Stomach smooth muscle (tissue), 2 donors: ENCODE data around the gene DCHS2.
A peak's percentile ranks its signal among the peaks of the same experiment; 100 is the strongest.

Source experiments
- H3K27ac ChIP-seq: one replicate; pipeline ENCODE4 v1.7.0; 2013; ENCODE audit warnings: mild to moderate bottlenecking, low read length, inconsistent platforms
- H3K27me3 ChIP-seq, 2 donors: one replicate each; pipeline ENCODE4 v1.7.0; 2013; ENCODE audit warnings: low read length in 2 of 2; ENCODE audit not compliant: insufficient read depth in 2 of 2, control insufficient read depth in 1 of 2
- H3K36me3 ChIP-seq, 2 donors: one replicate each; pipeline ENCODE4 v1.7.0; 2013; ENCODE audit warnings: low read length in 2 of 2; ENCODE audit not compliant: control insufficient read depth in 2 of 2, insufficient read depth in 2 of 2
- H3K4me1 ChIP-seq: one replicate; pipeline ENCODE4 v1.7.0; 2013; ENCODE audit warnings: low read length; ENCODE audit not compliant: control insufficient read depth, insufficient read depth
- H3K4me3 ChIP-seq, 2 donors: one replicate each; pipeline ENCODE4 v1.7.0; 2013; ENCODE audit warnings: low read length in 2 of 2
- H3K9ac ChIP-seq, 2 donors: one replicate each; pipeline ENCODE4 v1.7.0; 2013; ENCODE audit warnings: low read length in 2 of 2, mild to moderate bottlenecking in 1 of 2
- H3K9me3 ChIP-seq, 2 donors: one replicate each; pipeline ENCODE4 v1.7.0; 2013; ENCODE audit warnings: low read length in 2 of 2; ENCODE audit not compliant: control insufficient read depth in 2 of 2
- donor health status: healthy.
- donor health status: Pancreatic carcinoma.

The DCHS2 gene

DNA sequence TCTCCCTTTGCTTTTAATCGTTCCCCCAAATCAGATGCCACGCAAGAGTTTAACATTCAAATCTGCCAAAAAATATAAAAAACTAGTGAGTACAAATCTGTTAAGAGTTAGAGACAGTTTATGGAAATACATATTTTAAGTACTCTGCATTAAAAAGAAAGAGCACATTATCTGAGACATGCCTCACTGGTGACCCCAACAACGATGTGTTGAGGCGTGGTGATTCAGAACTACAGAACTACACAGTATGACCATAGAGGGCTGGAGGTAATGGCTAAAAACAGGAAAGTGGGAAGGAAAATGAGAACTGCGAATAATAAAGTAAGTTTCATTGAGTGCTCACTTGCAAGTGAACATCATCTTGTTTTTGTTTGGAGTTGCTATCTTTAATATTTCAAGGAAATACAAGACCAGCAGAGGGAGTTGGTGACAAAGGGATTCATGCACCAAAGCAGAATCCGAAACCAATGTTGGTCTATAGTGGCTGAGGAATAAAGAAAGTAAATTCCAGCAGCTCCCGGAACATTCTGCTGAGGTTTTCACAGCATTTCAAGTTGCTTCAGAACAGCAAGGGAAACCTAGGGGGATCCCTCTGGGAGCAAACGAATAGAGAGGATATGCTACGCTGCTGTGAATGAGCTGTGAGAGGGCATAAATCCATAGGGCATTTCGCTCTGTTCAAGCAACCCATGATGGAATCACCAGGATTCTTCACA lies 92.2 kb downstream of the DCHS2 start:
- Histone ChIP-seq H3K4me1 (no peaks in the 10 kb centered on the region), H3K9ac (peak overlapping the region; percentile 37 to 49), H3K27me3 (no peaks in the 10 kb centered on the region), H3K9me3 (no peaks in the 10 kb centered on the region), H3K27ac (no peak overlapping the region), H3K36me3 (no peaks in the 10 kb centered on the region), H3K4me3 (peak overlapping the region; percentile 62)

- no peaks in the 10 kb centered on the region for H3K9me3 ChIP-seq
- no peak overlapping the region for H3K4me3 ChIP-seq
- no peaks in the 10 kb centered on the region for H3K27me3 ChIP-seq
- H3K4me1 ChIP-seq, result no peaks in the 10 kb centered on the region
- no peaks in the 10 kb centered on the region for H3K36me3 ChIP-seq
- no peak overlapping the region for H3K9ac ChIP-seq
- H3K27ac ChIP-seq, result no peak overlapping the region
These were observed 101.3 kb downstream of the DCHS2 start for GRCh38 chr4:154390324-154390723.

DNA sequence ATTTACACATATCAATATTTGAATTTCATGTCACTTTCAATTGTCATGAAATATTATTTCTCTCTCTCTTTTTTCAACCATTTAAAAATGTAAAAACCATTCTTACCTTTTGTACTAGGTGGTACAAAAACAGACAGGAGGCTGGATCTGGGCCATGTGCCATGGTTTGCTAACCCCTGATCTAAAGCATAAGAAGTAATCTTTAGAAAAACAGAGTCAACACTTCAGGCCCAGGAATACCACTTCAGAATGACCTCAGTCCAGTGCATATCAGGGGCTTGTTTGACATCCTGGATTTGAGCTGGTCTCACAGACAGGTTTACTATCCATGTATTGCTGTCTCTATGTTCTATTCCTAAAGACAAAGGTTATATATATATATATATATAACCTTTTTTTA lies 102.5 kb downstream of the DCHS2 start:
- Histone ChIP-seq H3K27me3 (no peaks in the 10 kb centered on the region), H3K27ac (no peak overlapping the region), H3K4me3 (no peak overlapping the region), H3K36me3 (no peaks in the 10 kb centered on the region), H3K4me1 (no peaks in the 10 kb centered on the region), H3K9ac (no peak overlapping the region), H3K9me3 (no peaks in the 10 kb centered on the region)

GRCh38 chr4:154384012-154384411 lies 107.6 kb downstream of the DCHS2 start:
- no peaks in the 10 kb centered on the region for H3K9me3 ChIP-seq
- H3K9ac ChIP-seq, result no peak overlapping the region
- H3K4me3 ChIP-seq, result no peak overlapping the region
- H3K36me3 ChIP-seq, result no peaks in the 10 kb centered on the region
- no peaks in the 10 kb centered on the region for H3K4me1 ChIP-seq
- H3K27me3 ChIP-seq, result no peaks in the 10 kb centered on the region
- no peak overlapping the region for H3K27ac ChIP-seq

GRCh38 chr4:154376486-154376885 lies 115.1 kb downstream of the DCHS2 start:
- Histone ChIP-seq H3K9me3 (no peaks in the 10 kb centered on the region), H3K27me3 (no peaks in the 10 kb centered on the region), H3K9ac (no peak overlapping the region), H3K27ac (no peak overlapping the region), H3K4me3 (no peak overlapping the region), H3K36me3 (no peaks in the 10 kb centered on the region), H3K4me1 (no peaks in the 10 kb centered on the region)

- H3K27ac ChIP-seq, result no peak overlapping the region
- H3K9me3 ChIP-seq, result no peaks in the 10 kb centered on the region
- no peaks in the 10 kb centered on the region for H3K27me3 ChIP-seq
- no peak overlapping the region for H3K9ac ChIP-seq
- H3K4me3 ChIP-seq, result no peak overlapping the region
- peaks cover 17% of the 10 kb centered on the region for H3K4me1 ChIP-seq
- H3K36me3 ChIP-seq, result no peaks in the 10 kb centered on the region
These were observed 123.5 kb downstream of the DCHS2 start for GRCh38 chr4:154368060-154368459.

- H3K27me3 ChIP-seq, result no peaks in the 10 kb centered on the region
- H3K36me3 ChIP-seq, result no peaks in the 10 kb centered on the region
- H3K4me1 ChIP-seq, result peaks cover 17% of the 10 kb centered on the region
- H3K9ac ChIP-seq, result no peak overlapping the region
- no peaks in the 10 kb centered on the region for H3K9me3 ChIP-seq
- no peak overlapping the region for H3K4me3 ChIP-seq
- no peak overlapping the region for H3K27ac ChIP-seq
These were observed 123.9 kb downstream of the DCHS2 start for GRCh38 chr4:154367659-154368058.

GRCh38 chr4:154366956-154367355 lies 124.6 kb downstream of the DCHS2 start:
- H3K27ac ChIP-seq, result peak overlapping the region; percentile 53

GRCh38 chr4:154364066-154364845 lies 127.3 kb downstream of the DCHS2 start:
- Histone ChIP-seq H3K27ac (peak overlapping the region; percentile 38), H3K9me3 (no peaks in the 10 kb centered on the region), H3K36me3 (no peaks in the 10 kb centered on the region), H3K4me3 (peak overlapping the region in 1 of 2 donors; percentile 40), H3K4me1 (peaks cover 17% of the 10 kb centered on the region), H3K9ac (peak overlapping the region in 1 of 2 donors; percentile 14), H3K27me3 (no peaks in the 10 kb centered on the region)

More at GRCh38 chr4:154366956-154367355, 124.6 kb downstream of the DCHS2 start:
- no peaks in the 10 kb centered on the region for H3K27me3 ChIP-seq
- H3K36me3 ChIP-seq, result no peaks in the 10 kb centered on the region
- H3K9ac ChIP-seq, result peak overlapping the region; percentile 31 to 55
- peaks cover 17% of the 10 kb centered on the region for H3K4me1 ChIP-seq
- no peaks in the 10 kb centered on the region for H3K9me3 ChIP-seq
- peak overlapping the region in 1 of 2 donors; percentile 29 for H3K4me3 ChIP-seq

- Histone ChIP-seq H3K27ac (no peak overlapping the region), H3K4me3 (no peak overlapping the region), H3K9me3 (no peaks in the 10 kb centered on the region), H3K36me3 (no peaks in the 10 kb centered on the region), H3K4me1 (peaks cover 12% of the 10 kb centered on the region), H3K9ac (no peak overlapping the region), H3K27me3 (no peaks in the 10 kb centered on the region)
These were observed 130.1 kb downstream of the DCHS2 start for GRCh38 chr4:154361450-154361849.

- Histone ChIP-seq H3K27ac (no peak overlapping the region), H3K36me3 (no peaks in the 10 kb centered on the region), H3K4me3 (no peak overlapping the region)
These were observed 131.1 kb downstream of the DCHS2 start for GRCh38 chr4:154360491-154360890.

More at GRCh38 chr4:154360491-154360890, 131.1 kb downstream of the DCHS2 start:
- Histone ChIP-seq H3K9ac (no peak overlapping the region), H3K4me1 (peaks cover 9% of the 10 kb centered on the region), H3K9me3 (no peaks in the 10 kb centered on the region), H3K27me3 (no peaks in the 10 kb centered on the region)
